Peyer's patch (tissue), 4 donors: Measurements from ENCODE around the gene TRPC6.

Experiments
- CTCF ChIP-seq, 6 experiments: fragments of 450-650 bp in 4 of 6; fragments of 200-600 bp in 2 of 6; sonication (generic) in 1 of 6; IDR thresholded peaks; one replicate each; pipeline ENCODE4 v1.5.1; 2017 to 2019; ENCODE audit warnings: antibody characterized with exemption in 6 of 6, mild to moderate bottlenecking in 3 of 6, moderate library complexity in 1 of 6
- POLR2A ChIP-seq, 2 donors: fragments of 450-650 bp; IDR thresholded peaks; one replicate each; pipeline ENCODE4 v1.5.1; 2017; ENCODE audit warnings: antibody characterized with exemption in 2 of 2, mild to moderate bottlenecking in 2 of 2, moderate library complexity in 2 of 2

- TF ChIP-seq CTCF (IDR thresholded peaks at IDR 0.05) (no peak), POLR2A (IDR thresholded peaks at IDR 0.05) (no peak)
These were observed 16.7 kb downstream of the TRPC6 start for GRCh38 chr11:101567071-101567470.
